Measurements from ENCODE around the gene TMED6. TPM values are rescaled to one million over a fixed set of nuclear protein-coding genes. Genes with fewer than 3 reads are reported as not detected.

Gene TMED6
- total RNA-seq, 1 experiment from 2014 or later, result 0.59 TPM

- Histone ChIP-seq H3K9me2 (ENCODE audit: insufficient read depth) (no peaks in the 10 kb centered on the region), H3K4me1 (replicated peaks; ENCODE audit: insufficient read depth) (no peaks in the 10 kb centered on the region), H4K20me1 (ENCODE audit: insufficient read depth) (0 out of 2 replicates have a peak, but pooled peaks cover 4% of the 10 kb centered on the region), H3K27me3 (ENCODE audit: insufficient read depth, low read depth) (no peaks in the 10 kb centered on the region), H3K79me2 (ENCODE audit: low read depth) (peaks cover 6% of the 10 kb centered on the region), H3K36me3 (ENCODE audit: low read depth) (peaks cover 10% of the 10 kb centered on the region; the same call in 1 of the 2 replicates), H3F3A (ENCODE audit: insufficient read depth, low read depth) (peaks cover 30% of the 10 kb centered on the region), H3K9me3 (ENCODE audit: insufficient read depth, low read depth) (no peaks in the 10 kb centered on the region), H3K4me2 (no peak overlapping the region), H2AFZ (no peak overlapping the region), H3K4me3 (no peak overlapping the region), H3K27ac (no peak overlapping the region)
- intact Hi-C loops (cut with micrococcal nuclease; ENCODE audit: unreplicated experiment), result no loop called here
- ChIA-PET POLR2A (ENCODE audit: unreplicated experiment) (no interaction called here), CTCF (no interaction called here)
- TF ChIP-seq EZH2 (IDR thresholded peaks at IDR 0.05; ENCODE audit: low read depth) (no peak), CTCF (conservative IDR thresholded peaks at IDR 0.05) (no peak)
- DNase-seq, result no peak
- BruUV-seq (replicated peaks), result no TSS peak
Measured at GRCh38 chr16:69346683-69347082, 4.9 kb downstream of the TMED6 start.

GRCh38 chr16:69345923-69346322 lies 5.7 kb downstream of the TMED6 start:
- Histone ChIP-seq H3K4me2 (no peak overlapping the region), H3K9me2 (ENCODE audit: insufficient read depth) (no peaks in the 10 kb centered on the region), H3K27me3 (ENCODE audit: insufficient read depth, low read depth) (no peaks in the 10 kb centered on the region), H3K36me3 (ENCODE audit: low read depth) (peaks cover 17% of the 10 kb centered on the region; the same call in 1 of the 2 replicates), H3K27ac (no peak overlapping the region), H3K79me2 (ENCODE audit: low read depth) (peaks cover 14% of the 10 kb centered on the region), H4K20me1 (ENCODE audit: insufficient read depth) (0 out of 2 replicates have a peak, but pooled peaks cover 4% of the 10 kb centered on the region), H3K4me3 (no peak overlapping the region), H3K4me1 (replicated peaks; ENCODE audit: insufficient read depth) (peaks cover 3% of the 10 kb centered on the region), H3F3A (ENCODE audit: insufficient read depth, low read depth) (peaks cover 37% of the 10 kb centered on the region), H3K9me3 (ENCODE audit: insufficient read depth, low read depth) (no peaks in the 10 kb centered on the region), H2AFZ (no peak overlapping the region)
- ChIA-PET POLR2A (ENCODE audit: unreplicated experiment) (no interaction called here), CTCF (no interaction called here)
- no TSS peak for BruUV-seq (replicated peaks)
- TF ChIP-seq EZH2 (IDR thresholded peaks at IDR 0.05; ENCODE audit: low read depth), result no peak
- no peak for TF ChIP-seq CTCF (conservative IDR thresholded peaks at IDR 0.05)
- intact Hi-C loops (cut with micrococcal nuclease; ENCODE audit: unreplicated experiment), result no loop called here
- DNase-seq, result no peak

- DNase-seq, result no peak
- Histone ChIP-seq H3K27me3 (ENCODE audit: insufficient read depth, low read depth) (no peaks in the 10 kb centered on the region), H3K9me2 (ENCODE audit: insufficient read depth) (no peaks in the 10 kb centered on the region), H2AFZ (no peak overlapping the region), H4K20me1 (ENCODE audit: insufficient read depth) (0 out of 2 replicates have a peak, but pooled peaks cover 4% of the 10 kb centered on the region), H3K27ac (no peak overlapping the region), H3K4me1 (replicated peaks; ENCODE audit: insufficient read depth) (peaks cover 8% of the 10 kb centered on the region), H3K4me3 (no peak overlapping the region), H3K4me2 (no peak overlapping the region), H3K36me3 (ENCODE audit: low read depth) (peaks cover 18% of the 10 kb centered on the region; the same call in 1 of the 2 replicates), H3K9me3 (ENCODE audit: insufficient read depth, low read depth) (no peaks in the 10 kb centered on the region), H3K79me2 (ENCODE audit: low read depth) (peaks cover 27% of the 10 kb centered on the region), H3F3A (ENCODE audit: insufficient read depth, low read depth) (peaks cover 44% of the 10 kb centered on the region)
- intact Hi-C loops (cut with micrococcal nuclease; ENCODE audit: unreplicated experiment), result no loop called here
- no TSS peak for BruUV-seq (replicated peaks)
- ChIA-PET CTCF (no interaction called here), POLR2A (ENCODE audit: unreplicated experiment) (no interaction called here)
- TF ChIP-seq CTCF (conservative IDR thresholded peaks at IDR 0.05), result no peak
- TF ChIP-seq EZH2 (IDR thresholded peaks at IDR 0.05; ENCODE audit: low read depth), result no peak
Measured at GRCh38 chr16:69344171-69344570, 7.4 kb downstream of the TMED6 start.

All from PC-9 (cell line).